ENCODE results near the gene FOLR3.

DNA sequence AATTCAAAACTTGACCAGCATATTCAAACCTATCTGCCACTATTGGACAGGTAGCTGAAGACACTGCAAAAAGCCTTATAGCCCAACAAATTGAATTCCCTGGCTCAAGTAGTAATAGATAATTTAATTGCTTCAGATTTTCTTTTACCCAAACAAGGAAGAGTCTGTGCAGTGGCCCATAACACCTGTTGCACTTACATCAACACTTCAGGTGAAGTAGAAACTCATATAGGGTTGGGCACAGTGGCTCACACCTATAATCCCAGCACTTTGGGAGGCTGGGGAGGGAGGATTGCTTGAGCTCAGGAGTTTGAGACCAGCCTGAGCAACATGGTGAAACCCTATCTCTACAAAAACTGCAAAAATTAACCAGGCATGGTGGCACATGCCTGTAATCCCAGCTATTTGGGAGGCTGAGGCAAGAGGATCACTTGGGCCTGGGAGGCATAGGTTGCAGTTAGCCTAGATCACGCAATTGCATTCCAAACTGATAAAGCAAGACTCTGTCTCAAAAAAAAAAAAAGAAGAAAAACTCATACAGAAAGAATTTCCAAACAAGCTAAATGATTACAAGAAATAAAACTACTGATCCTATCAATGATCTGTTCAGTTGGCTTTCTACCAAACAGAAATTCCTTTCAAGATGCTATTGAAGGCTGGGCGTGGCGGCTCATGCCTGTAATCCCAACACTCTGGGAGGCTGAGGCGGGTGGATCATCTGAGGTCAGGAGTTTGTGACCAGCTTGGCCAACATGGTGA is 9.5 kb downstream of the FOLR3 start:
- TF ChIP-seq, protein P1, sequence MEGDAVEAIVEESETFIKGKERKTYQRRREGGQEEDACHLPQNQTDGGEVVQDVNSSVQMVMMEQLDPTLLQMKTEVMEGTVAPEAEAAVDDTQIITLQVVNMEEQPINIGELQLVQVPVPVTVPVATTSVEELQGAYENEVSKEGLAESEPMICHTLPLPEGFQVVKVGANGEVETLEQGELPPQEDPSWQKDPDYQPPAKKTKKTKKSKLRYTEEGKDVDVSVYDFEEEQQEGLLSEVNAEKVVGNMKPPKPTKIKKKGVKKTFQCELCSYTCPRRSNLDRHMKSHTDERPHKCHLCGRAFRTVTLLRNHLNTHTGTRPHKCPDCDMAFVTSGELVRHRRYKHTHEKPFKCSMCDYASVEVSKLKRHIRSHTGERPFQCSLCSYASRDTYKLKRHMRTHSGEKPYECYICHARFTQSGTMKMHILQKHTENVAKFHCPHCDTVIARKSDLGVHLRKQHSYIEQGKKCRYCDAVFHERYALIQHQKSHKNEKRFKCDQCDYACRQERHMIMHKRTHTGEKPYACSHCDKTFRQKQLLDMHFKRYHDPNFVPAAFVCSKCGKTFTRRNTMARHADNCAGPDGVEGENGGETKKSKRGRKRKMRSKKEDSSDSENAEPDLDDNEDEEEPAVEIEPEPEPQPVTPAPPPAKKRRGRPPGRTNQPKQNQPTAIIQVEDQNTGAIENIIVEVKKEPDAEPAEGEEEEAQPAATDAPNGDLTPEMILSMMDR (optimal IDR thresholded peaks at IDR 0.05 in 1 of 3, IDR thresholded peaks at IDR 0.05 in 1 of 3, conservative IDR thresholded peaks at IDR 0.05 in 1 of 3; ENCODE audit: extremely low read depth in 1 of 3, insufficient read depth in 2 of 3, low read length in 3 of 3) = no peak
- no peak for TF ChIP-seq EZH2 (IDR thresholded peaks at IDR 0.05; ENCODE audit: low read length)

Data from keratinocyte (primary cell).